PC-3 (cell line): ENCODE results near the gene PGAP2.

Experiments used
- EZH2 ChIP-seq: fragments of 300-600 bp; sonication (generic); IDR thresholded peaks from one replicate; pipeline ENCODE4 v1.6.1; 2017; ENCODE audit warnings: antibody characterized with exemption, mild to moderate bottlenecking, low read length; ENCODE audit not compliant: unreplicated experiment
- EZH2phosphoT487 ChIP-seq: fragments of 300-600 bp; sonication (generic); IDR thresholded peaks from 2 replicates; pipeline ENCODE4 v1.6.1; 2018; ENCODE audit warnings: mild to moderate bottlenecking, antibody characterized with exemption, low read length, borderline replicate concordance
- TF ChIP-seq, protein P1 (sequence below): fragments of 300-600 bp; sonication (generic); conservative IDR thresholded peaks from 2 replicates; pipeline ENCODE4 v1.5.1; 2017; ENCODE audit warnings: antibody characterized with exemption, low read depth, mild to moderate bottlenecking, low read length

GRCh38 chr11:3823303-3823702, 14.9 kb downstream of the PGAP2 start:
- TF ChIP-seq, protein P1, sequence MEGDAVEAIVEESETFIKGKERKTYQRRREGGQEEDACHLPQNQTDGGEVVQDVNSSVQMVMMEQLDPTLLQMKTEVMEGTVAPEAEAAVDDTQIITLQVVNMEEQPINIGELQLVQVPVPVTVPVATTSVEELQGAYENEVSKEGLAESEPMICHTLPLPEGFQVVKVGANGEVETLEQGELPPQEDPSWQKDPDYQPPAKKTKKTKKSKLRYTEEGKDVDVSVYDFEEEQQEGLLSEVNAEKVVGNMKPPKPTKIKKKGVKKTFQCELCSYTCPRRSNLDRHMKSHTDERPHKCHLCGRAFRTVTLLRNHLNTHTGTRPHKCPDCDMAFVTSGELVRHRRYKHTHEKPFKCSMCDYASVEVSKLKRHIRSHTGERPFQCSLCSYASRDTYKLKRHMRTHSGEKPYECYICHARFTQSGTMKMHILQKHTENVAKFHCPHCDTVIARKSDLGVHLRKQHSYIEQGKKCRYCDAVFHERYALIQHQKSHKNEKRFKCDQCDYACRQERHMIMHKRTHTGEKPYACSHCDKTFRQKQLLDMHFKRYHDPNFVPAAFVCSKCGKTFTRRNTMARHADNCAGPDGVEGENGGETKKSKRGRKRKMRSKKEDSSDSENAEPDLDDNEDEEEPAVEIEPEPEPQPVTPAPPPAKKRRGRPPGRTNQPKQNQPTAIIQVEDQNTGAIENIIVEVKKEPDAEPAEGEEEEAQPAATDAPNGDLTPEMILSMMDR, result no peak
- TF ChIP-seq EZH2, result no peak
- no peak for TF ChIP-seq EZH2phosphoT487
